OCI-LY3 (cell line): Measurements from ENCODE around the gene GUCD1.

Experiments used
- EZH2phosphoT487 ChIP-seq: fragments of 200-600 bp; shearing (Covaris generic); IDR thresholded peaks from 2 replicates; pipeline ENCODE4 v1.6.1; 2018; ENCODE audit warnings: antibody characterized with exemption, mixed run types, low read depth
- TF ChIP-seq, protein P1 (sequence below): fragments of 200-600, 300-600 bp; sonication (generic); IDR thresholded peaks from 2 replicates; pipeline ENCODE4 v1.5.1; 2014; ENCODE audit warnings: antibody characterized with exemption, low read length, low read depth

DNA sequence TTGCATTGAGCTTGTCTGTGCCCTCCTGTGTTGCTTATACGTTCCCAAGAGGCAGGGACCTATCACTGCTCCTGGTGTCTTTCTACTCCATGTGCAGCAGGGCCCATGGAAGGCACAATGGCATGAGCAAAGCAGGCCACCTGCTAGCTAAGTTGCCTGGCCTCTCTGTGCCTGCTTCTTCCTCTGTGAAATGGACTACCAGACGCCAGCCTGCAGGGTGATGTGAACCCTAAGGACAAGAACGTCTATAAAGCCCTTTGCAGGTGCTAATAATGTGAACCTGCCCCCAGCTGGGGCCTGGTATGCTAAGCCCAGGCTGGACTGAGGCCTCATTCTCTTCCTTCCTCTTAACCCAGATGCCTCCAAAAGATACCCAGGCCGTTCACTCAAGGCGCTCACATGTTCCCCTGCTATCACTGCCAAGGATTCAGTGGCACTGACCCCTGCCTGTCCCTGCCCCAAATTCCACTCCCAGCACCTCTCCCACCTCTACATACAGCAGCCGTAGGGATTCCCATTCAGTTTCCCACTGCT, 4.0 kb downstream of the GUCD1 start:
- TF ChIP-seq EZH2phosphoT487 = no peak
- TF ChIP-seq, protein P1, sequence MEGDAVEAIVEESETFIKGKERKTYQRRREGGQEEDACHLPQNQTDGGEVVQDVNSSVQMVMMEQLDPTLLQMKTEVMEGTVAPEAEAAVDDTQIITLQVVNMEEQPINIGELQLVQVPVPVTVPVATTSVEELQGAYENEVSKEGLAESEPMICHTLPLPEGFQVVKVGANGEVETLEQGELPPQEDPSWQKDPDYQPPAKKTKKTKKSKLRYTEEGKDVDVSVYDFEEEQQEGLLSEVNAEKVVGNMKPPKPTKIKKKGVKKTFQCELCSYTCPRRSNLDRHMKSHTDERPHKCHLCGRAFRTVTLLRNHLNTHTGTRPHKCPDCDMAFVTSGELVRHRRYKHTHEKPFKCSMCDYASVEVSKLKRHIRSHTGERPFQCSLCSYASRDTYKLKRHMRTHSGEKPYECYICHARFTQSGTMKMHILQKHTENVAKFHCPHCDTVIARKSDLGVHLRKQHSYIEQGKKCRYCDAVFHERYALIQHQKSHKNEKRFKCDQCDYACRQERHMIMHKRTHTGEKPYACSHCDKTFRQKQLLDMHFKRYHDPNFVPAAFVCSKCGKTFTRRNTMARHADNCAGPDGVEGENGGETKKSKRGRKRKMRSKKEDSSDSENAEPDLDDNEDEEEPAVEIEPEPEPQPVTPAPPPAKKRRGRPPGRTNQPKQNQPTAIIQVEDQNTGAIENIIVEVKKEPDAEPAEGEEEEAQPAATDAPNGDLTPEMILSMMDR = no peak
